Right atrium auricular region (tissue), 2 donors: ENCODE results near the gene POLD2. TPM values are rescaled to one million over a fixed set of nuclear protein-coding genes. Genes with fewer than 3 reads are reported as not detected.
"Not testable (repeated sequence)": the region's sequence is repeated elsewhere in the genome, so short reads cannot be mapped to it uniquely, and the experiment has no call there.

ENCODE experiments used
- DNase-seq: peaks from one replicate; pipeline ENCODE4 v3.0.0-alpha.2; 2019; ENCODE audit warnings: low spot score
- H3K27ac ChIP-seq, 2 donors: fragments of 200-600 bp; sonication (generic); 1 replicate in 1 of 2; 2 replicates in 1 of 2; pipeline ENCODE4 v1.5.1; 2016 to 2019
- H3K27me3 ChIP-seq, 2 donors: fragments of 200-600 bp; sonication (generic); one replicate each; pipeline versions ENCODE4 v1.5.1 to v1.6.0; 2017 to 2019
- H3K36me3 ChIP-seq: fragments of 200-600 bp; sonication (generic); one replicate; pipeline ENCODE4 v1.5.1; 2016
- H3K4me1 ChIP-seq, 2 donors: fragments of 200-600 bp; sonication (generic); one replicate each; pipeline versions ENCODE4 v1.5.1 to v1.6.0; 2017 to 2019
- H3K4me3 ChIP-seq, 2 donors: fragments of 200-600 bp; sonication (generic); 1 replicate in 1 of 2; 2 replicates in 1 of 2; pipeline ENCODE4 v1.5.1; 2017 to 2019; ENCODE audit warnings: mild to moderate bottlenecking in 1 of 2, moderate library complexity in 1 of 2
- H3K9me3 ChIP-seq, 2 donors: fragments of 200-600 bp; sonication (generic); one replicate each; pipeline ENCODE4 v1.5.1; 2019
- CTCF ChIP-seq, 2 donors: fragments of 200-600 bp; sonication (generic); IDR thresholded peaks; one replicate each; pipeline ENCODE4 v1.5.1; 2019; ENCODE audit warnings: antibody characterized with exemption in 2 of 2
- total RNA-seq, 2 donors: library from RNA; depleted of rRNA; stranded (reverse); fragments of >200 nt; gene quantifications; one replicate each; pipeline ENCODE4 v1.1.0, GENCODE V29; 2016

The POLD2 gene
- total RNA-seq: 10 to 100 TPM; 71.4 to 76.5 TPM

GRCh38 chr7:44123190-44124003 lies at the start of gene POLD2:
Gene POLD2, minus strand, starts transcription at chr7:44123548. Its CDS starts 1,495 bp downstream, at chr7:44122053.
- Histone ChIP-seq H3K27ac (peak within 1 kb of the TSS; percentile 90 to 94), H3K36me3 (no peaks in the 10 kb centered on the region), H3K9me3 (peaks cover 0 to 8% of the 10 kb centered on the region in 2 donors), H3K27me3 (no peaks in the 10 kb centered on the region), H3K4me1 (peaks cover 0 to 48% of the 10 kb centered on the region in 2 donors), H3K4me3 (peak within 1 kb of the TSS; percentile 64 to 73)
- peak in 1 of 2 donors; percentile 11 for TF ChIP-seq CTCF (IDR thresholded peaks at IDR 0.05)
- peak; percentile 99 for DNase-seq

GRCh38 chr7:44172803-44173424 lies 49.6 kb upstream of the POLD2 start:
- Histone ChIP-seq H3K9me3 (no peaks in the 10 kb centered on the region), H3K4me3 (no peak overlapping the region), H3K27ac (no peak overlapping the region), H3K36me3 (no peaks in the 10 kb centered on the region), H3K27me3 (no peaks in the 10 kb centered on the region), H3K4me1 (no peaks in the 10 kb centered on the region)
- no peak for DNase-seq
- TF ChIP-seq CTCF (IDR thresholded peaks at IDR 0.05): no peak

GRCh38 chr7:44172352-44172751 lies 49.0 kb upstream of the POLD2 start:
- Histone ChIP-seq H3K4me1 (no peaks in the 10 kb centered on the region), H3K27ac (no peak overlapping the region), H3K36me3 (no peaks in the 10 kb centered on the region), H3K27me3 (no peaks in the 10 kb centered on the region), H3K4me3 (no peak overlapping the region), H3K9me3 (no peaks in the 10 kb centered on the region)
- no peak for TF ChIP-seq CTCF (IDR thresholded peaks at IDR 0.05)
- no peak for DNase-seq

GRCh38 chr7:44171901-44172300 lies 48.6 kb upstream of the POLD2 start:
- H3K27me3 ChIP-seq, H3K27ac ChIP-seq, H3K4me1 ChIP-seq, H3K4me3 ChIP-seq, H3K9me3 ChIP-seq, DNase-seq, H3K36me3 ChIP-seq: not testable (repeated sequence)

- H3K9me3 ChIP-seq: no peaks in the 10 kb centered on the region
- no peak for TF ChIP-seq CTCF (IDR thresholded peaks at IDR 0.05)
These were observed 44.6 kb upstream of the POLD2 start for GRCh38 chr7:44167920-44168319.

GRCh38 chr7:44163591-44163990 lies 40.2 kb upstream of the POLD2 start:
- no peaks in the 10 kb centered on the region for H3K27me3 ChIP-seq
- no peak for TF ChIP-seq CTCF (IDR thresholded peaks at IDR 0.05)
- H3K4me1 ChIP-seq: peaks cover 0 to 12% of the 10 kb centered on the region in 2 donors
- H3K4me3 ChIP-seq: no peak overlapping the region
- H3K27ac ChIP-seq: no peak overlapping the region
- H3K9me3 ChIP-seq: no peaks in the 10 kb centered on the region
- no peaks in the 10 kb centered on the region for H3K36me3 ChIP-seq
- no peak for DNase-seq

More at GRCh38 chr7:44167920-44168319, 44.6 kb upstream of the POLD2 start:
- DNase-seq: no peak
- Histone ChIP-seq H3K27ac (no peak overlapping the region), H3K27me3 (no peaks in the 10 kb centered on the region), H3K36me3 (no peaks in the 10 kb centered on the region), H3K4me1 (no peaks in the 10 kb centered on the region), H3K4me3 (no peak overlapping the region)
